CD4-positive, alpha-beta T cell treated with Interleukin-4 for 1 hour (primary cell): ENCODE data around the gene GET4.
"Not testable (repeated sequence)": the region's sequence is repeated elsewhere in the genome, so short reads cannot be mapped to it uniquely, and the experiment has no call there.

Experiments used
- DNase-seq, 2 donors: peaks; one replicate each; pipeline ENCODE4 v3.0.0-alpha.2; 2020 to 2022

The GET4 gene

DNA sequence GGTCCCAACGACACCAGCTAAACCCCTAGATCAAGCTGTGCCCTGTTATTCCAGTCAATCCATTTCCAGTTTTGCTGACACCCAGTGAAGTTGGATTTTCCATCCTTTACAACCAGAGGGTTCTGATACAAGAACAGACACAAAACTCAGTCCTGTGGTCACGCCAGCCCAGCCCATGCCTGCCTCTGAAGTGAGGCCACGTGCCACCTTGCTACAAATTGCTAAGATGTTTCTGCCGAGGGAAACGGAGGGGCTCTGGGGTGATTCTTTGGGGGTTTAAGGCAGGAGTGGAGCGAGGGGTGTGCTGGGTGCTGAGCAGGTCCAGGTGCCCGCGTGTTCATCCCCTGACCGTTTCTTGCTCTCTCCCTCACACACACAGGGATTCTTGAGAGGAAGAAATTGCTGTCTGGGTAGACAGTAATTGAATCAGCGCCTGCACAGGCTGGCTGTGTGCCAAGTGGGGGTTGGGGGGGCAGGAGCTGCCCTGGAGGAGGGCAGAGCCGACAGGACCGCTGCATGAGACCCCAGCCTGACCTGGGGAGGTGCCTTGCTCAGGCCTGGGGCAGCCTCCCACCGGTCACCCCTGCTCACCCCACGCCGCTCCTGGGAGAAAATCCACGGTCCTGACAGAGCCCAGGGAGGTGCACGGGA, 40.1 kb downstream of the GET4 start:
- no peak for DNase-seq

DNA sequence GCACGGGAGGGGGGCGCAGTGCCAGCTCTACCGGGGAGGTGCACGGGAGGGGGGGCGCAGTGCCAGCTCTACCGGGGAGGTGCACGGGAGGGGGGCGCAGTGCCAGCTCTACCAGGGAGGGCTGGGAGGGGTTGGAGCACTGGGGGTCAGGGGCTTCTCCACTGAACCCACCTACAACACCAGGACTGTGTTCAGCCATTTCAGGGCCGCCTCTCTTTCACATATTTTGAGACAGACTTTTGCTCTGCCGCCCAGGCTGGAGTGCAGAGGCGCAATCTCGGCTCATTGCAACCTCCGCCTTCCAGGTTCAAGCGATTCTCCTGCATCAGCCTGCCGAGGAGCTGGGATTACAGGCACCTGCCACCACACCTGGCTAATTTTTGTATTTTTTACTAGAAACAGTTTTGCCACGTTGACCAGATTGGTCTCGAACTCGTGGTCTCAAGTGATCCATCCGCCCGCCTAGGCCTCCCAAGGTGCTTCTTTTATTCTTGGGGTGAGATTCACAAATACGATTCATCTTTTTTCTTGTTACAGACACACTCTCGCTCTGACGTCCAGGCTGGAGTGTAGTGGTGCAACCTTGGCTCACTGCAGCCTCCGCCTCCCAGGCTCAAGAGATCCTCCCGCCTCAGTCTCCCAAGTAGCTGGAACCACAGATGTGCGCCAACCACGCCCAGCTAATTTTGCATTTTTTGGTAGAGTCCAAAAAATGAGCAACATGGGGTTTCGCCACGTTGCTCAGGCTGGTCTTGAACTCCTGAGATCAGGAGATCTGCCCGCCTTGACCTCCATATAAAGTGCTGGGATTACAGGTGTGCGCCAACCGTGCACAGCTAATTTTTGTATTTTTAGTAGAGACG, 41.1 kb downstream of the GET4 start:
- no peak for DNase-seq

DNA sequence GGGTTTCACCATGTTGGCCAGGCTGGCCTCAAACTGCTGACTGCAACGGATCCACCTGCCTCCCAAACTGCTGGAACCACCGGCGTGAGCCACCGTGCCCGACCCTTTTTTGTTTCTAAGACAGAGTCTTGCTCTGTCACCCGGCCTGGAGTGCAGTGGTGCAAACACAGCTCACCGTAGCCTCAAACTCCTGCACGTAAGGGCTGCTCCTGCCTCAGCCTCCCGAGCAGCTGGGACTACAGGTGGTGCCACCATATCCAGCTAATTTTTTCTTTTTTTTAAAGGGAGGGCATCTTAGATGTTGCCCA, 41.7 kb downstream of the GET4 start:
- DNase-seq: no peak

DNA sequence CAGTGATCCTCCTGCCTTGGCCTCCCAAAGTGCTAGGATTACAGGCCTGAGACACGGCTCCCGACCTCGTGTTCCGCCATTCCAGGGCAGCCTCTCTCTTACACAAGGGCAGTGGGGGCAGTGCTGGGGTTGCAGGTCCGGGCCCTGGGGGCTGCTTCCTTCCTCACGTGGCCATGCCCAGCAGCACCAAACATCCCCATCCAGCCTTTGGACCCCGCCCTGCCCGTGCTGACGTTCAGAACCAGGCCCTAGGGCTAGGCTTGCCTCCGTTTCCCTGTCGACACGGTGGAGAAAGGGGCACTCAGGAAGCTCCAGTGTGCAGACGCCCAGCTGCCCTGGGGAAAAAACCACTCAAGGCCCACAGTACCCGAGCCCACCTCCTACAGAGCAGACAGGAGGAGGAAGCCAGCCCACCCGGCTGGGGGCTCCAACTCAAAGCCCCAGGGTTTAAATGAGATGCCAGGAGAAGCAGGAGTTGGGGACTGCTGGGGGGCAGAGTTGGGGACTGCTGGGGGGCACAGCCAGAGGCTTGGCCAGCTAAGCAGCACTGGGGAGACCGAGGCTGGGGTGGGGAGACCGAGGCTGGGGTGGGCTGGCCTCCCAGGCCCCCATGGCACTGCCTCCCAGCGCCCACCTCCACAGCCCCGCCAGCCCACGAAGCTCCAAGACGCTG, 42.2 kb downstream of the GET4 start:
- DNase-seq: no peak

DNA sequence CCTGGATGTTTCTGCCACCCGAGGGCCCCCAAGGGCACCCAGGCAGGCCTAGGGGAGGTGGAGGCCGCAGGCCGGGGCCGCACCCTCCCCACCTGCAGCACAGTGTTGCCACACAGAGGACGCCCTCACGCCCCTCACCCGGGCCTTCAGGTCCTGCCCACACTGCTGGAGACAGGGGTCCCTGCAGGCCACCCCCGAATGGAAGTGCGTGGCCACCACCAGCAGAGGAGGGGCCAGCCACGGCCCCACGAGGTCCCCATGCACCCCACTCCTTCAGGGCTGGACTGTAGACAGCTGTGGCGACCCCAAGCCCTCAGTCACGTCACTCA, 42.7 kb downstream of the GET4 start:
- DNase-seq: no peak

DNA sequence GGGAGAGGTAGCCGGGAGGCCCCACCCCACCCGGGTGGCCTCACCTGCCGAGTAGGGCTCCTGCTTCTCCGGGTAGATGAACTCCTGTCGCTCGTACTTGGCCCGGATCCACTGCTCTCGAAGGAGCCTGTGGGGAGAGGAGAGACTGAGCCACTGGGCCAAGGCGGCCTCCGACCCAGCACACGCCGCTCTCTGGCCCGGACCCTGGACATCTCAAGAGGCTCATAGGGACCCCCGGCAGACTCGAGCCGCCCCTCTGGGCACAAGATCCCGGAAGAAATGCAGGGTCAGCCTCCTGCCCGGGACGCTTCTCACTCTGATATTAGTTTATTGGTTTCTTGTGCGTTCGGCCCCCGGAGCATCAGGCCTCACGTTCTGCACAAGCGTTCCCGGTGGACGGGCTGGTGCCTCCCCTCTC, 43.6 kb downstream of the GET4 start:
- no peak for DNase-seq

DNA sequence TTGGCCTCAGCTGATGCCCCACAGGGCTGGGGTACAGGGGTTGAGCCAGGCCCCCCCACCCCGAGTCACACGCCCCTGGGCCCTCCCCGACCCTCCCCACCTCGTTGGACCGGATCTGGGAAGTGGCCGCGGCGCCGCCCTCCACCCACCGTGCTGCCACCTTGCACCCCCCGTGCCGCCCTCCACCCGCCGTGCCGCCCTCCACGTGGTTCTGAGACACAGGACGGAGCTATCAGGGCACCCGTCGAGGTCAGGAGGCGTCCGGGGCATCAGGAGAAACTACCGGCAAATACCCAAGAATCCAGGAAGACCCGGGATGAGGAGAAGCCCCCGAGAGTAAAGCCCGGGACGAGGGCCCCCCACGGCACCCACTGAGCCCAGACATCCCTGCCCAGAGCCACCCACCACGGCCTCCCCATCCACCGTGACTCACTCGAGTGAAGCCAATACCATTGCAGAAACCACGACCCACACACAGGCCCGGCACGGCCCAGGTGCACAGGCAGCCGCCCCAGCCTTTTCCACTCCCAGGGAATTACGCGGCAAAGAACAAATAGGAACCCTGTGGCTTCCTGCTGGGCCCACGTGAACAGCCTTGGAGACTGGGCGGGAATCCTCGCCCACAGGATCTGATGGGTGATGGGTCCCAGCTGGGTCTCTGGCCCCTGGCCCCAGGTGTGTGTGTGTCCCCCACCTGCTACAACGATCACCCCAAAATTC, 44.2 kb downstream of the GET4 start:
- no peak for DNase-seq

DNA sequence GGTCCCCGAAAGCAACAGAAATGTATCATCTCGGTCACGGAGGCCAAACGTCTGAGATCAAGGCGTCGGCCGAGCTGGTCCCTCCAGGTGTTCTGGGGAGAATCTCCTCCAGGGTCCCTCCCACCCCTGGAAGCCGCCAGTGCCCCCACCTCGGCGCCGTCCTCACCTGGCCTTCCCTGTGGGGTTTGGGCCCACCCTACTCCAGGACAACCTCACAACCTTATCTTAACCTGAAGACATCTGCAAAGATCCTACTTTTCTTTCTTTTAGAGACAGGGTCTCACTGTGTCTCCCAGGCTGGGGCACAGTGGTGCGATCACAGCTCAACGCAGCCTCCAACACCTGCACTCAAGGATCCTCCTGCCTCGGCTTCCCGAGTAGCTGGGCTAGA, 44.7 kb downstream of the GET4 start:
- DNase-seq: no peak

DNA sequence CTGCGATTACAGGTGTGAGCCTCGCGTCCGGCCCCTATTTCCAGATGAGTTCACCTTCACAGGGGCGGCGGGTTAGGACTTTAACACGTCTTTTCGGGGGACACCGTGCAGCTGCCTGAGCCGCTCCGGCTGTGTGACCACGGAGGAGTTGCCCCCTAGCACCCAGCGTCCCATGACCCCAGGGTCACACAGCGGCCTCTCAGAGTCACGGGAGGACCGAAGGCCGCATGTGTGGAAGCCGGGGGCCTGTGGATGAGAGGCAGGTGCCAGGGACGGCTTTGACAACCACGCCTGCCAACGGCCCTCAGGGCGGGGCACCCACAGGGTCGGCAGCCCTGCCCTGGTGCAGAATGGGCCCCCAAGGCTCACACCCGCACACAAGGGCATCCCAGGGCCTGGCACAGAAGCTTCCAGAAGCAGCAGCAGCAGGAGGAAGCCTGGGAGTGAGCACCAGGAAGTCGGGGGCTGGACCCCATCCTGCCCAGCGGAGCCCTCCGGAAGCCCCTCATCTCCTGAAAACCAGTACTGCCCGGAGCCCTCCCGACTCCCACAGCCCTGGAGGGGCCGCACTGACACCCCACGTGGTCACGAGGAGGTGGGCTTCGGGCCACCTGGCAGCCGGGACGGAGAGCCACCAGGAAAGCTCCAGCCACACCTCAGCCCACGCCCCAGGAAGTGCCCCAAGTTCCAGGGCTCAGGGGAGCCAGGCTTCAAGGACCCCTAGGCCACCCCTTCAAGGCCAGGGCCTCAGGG, 45.4 kb downstream of the GET4 start:
- DNase-seq: peak in 1 of 2 donors; percentile 21

DNA sequence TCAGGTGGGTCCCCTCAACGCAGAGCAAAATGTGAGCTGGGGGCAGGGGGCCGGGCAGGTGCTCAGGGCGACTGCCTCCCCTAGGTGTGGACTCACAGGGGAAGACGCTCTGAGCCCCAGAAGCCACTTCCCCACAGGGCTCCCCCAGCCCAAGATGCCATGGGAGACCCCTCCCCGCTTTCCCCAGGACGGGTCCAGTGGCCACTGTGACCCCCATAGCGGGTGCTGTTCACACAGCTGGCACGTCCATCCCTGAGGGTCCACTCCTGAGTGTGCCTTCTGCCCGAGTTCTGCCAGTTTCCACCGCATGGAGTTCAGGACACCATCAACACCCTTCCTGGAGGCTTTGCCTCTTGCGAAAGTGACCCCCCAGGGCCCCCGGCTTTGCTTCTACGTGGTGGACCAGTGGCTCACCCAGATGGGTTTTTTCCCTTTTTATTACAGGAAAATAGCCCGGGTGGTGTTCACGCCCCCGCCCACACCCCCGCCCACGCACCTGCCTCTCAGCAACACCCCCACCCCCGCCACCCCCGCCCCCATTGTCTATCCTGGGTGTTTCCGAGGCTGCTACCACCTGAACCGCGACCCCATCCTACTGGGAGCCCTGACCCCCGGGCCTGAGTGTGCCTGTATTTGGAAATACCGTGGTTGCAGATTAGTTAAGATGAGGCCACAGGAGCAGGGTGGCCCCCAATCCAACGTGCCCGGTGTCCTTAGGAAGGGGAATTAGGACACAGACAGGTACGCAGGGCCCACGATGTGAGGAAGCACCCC, 46.2 kb downstream of the GET4 start:
- peak; percentile 42 to 60 for DNase-seq

DNA sequence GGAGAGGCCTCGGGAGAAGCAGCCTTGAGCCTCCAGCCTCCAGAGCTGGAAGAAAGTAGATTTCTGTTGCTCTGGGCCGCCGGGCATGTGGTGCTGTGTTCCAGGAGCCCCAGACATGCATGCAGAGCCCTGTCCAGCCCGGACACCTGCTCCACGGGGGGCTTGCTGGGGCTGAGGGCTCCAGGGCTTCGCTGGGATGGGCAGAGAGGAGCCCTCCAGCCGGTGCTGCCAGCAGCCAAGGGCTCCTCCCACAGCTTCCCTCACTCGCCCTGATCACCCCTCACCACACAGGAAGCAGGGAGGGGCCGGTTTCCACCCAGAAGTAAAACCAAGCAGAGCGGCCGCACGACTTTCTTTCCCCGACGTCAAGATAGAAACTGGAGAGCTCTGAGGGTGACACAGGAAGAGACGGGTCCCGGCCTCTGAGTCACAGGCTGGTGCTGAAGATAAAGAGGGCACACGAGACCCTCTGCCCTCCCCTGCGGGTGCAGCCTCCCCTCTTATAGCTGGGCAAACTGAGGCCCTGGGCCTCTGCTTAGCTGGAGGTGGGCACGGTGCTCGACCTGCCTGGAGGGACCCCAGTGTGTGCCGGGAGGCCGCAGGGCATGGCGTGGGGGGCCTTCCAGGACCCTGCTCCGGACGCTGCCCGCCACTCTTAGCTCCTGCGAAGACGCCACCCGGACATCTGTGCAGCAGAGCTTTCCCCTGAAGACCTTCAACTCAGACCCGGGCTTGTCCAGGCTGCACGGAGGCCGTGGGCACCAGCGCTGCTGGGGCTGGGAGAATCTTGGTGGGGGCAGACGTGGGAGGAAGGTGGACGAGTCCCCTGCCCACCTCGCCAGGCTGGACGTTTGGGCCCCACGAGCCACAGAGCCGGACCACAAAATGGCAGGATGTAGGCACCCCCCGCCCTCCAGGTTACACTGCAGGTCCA, 47.0 kb downstream of the GET4 start:
- peak; percentile 91 to 92 for DNase-seq

DNA sequence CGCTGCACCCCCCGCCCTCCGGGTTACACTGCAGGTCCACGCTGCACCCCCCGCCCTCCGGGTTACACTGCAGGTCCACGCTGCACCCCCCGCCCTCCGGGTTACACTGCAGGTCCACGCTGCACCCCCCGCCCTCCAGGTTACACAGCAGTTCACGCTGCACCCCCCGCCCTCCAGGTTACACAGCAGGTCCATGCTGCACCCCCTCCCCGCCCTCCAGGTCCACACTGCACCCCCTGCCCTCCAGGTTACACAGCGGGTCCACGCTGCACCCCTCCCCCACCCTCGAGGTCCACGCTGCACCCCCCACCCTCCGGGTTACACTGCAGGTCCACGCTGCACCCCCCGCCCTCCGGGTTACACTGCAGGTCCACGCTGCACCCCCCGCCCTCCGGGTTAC, 47.7 kb downstream of the GET4 start:
- not testable (repeated sequence) for DNase-seq

DNA sequence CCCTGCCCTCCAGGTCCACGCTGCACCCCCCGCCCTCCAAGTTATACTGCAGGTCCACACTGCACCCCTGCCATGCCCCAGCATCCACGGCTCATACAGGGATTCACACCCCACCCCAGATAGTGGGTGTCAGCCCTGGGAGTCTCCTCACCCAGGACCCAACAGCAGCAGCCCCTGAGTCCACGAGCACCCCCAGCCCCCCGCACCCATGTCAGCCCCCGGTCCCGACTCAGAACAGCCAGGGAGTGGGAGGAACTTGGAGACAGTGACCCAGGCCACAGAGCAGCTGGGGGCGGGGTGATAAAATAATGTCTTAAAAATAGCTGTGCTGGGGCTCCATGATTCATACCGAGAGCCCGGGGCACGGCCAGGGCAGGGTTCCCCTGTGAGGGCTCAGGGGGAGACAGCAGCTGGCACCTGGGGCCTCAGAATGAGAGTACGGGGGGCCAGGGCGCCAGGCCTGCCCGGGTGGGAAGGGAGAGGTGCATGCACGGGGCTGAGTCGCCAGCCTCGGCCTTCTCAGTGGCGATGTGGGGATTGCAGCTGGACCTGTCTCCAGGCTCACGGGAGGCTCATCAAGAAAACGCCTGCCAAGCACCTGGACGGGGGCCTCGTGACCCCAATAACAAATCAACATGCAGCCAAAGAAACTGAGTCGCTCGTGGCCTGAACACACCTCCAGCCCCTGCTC, 48.3 kb downstream of the GET4 start:
- peak; percentile 44 to 53 for DNase-seq

DNA sequence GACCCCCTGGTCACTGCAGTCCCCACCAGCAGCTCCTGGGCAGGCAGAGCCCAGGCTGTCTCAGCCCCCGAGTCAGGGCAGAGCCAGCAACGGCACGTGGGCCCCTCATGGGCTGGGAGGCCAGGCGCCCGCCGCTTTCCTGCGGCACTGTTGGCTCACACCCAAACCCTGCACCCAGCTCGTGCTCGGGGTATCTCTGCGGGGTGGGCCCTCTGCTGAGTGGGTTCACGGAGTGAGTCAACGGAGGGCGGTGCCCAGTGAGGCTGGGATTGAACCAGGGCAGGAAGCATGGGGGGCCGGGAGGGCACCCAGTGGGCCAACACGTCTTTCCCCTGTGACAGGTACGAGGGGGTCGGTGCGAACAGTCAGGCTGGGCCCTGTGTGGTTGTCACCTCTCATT, 49.2 kb downstream of the GET4 start:
- DNase-seq: peak; percentile 67 to 68

DNA sequence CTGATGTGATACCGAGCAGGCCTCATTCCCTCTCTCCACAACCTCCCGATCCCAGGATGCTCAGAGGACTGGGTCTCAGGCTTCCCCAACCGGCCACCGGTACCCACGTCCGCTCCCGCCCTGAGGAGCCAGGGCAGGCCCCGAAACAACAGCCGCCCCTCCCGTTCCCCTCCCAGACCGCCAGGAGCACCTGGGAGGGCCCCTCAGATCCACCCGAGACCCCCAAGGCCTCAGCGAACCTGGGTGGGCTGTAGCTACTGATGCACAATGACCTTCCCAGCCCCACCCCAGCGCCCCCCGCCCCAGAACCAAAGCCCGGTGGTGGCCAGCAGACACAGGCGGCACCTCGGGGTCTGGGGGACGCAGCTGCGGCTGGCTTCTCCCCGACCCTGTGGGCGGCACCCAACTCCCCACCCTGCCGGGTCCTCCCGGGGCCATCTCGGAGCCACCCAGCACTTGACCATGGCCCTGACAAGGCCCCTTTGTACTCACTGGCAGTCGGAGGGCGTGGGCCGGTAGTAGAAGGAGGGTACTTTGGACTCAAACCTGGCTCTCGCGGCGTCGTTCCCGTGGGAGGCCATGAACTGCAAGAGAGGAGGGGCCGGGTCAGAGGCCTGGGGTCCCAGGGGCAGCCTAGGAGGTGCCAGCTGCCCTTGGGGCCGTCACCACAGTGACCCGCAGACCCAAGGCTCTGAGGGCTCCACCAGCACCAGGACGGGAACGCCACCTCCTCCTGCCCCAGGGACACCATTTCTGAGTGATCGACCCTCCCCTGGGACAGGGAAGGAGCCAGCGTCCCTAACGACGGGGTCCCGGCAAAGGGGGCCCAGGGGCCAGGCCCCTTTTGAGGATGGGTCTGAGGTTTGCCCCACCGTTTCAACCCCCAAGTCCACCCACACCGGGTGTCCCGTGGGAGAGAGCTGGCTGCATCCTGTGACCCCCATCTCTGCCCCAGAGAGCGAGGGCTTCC, 50.0 kb downstream of the GET4 start:
- no peak for DNase-seq

DNA sequence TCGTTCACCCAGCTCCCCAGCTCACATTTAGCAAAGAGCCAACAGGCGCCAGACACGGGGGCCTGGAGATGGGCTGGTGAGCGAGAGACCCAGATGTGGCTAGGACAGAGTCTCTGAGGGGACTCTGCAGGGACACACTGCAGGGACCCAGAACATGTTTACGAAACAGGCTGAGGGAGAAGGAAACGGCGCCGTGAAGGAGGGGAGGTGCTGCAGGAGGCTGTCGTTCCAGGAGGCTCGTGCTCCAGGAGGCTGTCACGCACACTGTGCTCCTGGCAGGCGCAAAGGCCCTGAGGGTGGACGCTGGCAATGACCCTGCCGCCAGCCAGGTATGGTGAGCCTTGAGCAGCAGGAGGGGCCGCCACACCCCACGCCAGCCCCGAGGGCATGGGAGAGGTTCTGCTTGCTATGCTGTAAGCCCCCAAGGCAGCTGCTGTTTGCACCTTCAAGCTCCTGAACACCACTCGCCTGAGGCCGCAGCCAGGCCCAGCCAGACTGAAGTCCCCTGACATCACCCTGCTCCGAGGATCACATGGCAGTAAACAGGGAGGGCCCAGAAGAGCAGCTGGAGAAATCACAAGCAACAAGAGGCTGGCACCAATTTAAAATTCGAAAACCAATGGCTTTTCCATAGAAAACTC, 50.8 kb downstream of the GET4 start:
- DNase-seq: no peak

DNA sequence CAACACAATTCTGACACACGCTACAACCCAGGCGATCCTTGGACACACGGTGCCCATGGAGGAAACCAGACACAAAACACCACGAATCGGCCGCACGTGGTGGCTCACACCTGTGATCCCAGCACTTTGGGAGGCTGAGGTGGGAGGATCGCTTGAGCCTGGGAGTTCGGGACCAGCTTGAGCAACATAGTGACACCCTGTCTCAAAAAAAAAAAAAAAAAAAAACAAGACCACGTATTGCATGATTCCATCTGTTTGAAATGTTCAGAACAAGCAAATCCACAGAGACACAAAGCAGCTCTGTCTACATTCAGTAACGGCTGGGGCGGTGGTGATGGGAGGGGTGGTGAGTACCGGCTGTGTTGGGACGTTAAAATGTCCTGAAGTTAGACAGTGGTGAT, 53.0 kb downstream of the GET4 start:
- DNase-seq: no peak

DNA sequence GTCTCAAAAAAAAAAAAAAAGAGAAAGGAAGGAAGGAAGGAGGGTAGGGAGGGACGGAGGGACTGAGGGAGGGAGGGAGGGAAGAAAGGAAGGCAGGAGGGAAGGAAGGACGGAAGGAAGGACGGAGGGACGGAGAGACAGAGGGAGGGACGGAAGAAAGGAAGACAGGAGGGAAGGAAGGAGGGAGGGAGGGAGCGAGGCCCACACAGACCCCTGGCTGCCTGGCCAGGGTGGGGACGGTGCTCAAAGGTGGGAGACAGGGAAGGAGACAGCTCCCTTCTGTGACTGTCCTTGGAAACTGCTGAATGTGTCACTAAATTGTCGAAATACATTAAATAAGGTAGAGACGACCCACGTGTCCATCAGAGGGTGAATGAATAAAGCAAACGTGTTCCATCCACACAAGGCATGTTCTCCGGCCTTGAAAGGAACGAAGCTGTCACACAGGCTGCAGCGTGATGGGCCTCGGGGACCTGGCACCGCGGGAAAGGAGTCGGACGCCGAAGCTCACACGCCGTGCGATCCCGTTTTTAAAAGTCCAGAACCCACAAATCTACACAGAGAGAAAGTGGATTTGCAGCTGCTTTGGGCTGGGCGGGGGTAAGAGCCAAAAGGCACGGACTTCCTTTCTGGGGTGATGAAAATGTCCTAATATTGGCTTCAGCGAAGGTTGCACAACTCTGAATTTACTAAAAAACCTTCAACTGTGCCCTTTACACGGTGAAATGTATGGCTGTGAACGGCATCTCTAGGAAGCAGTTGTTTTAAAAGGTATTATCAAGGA, 54.8 kb downstream of the GET4 start:
- no peak for DNase-seq
